ENCODE data around the gene RB1.
"Not testable (repeated sequence)": the region's sequence is repeated elsewhere in the genome, so short reads cannot be mapped to it uniquely, and the experiment has no call there.

RB1 gene

DNA sequence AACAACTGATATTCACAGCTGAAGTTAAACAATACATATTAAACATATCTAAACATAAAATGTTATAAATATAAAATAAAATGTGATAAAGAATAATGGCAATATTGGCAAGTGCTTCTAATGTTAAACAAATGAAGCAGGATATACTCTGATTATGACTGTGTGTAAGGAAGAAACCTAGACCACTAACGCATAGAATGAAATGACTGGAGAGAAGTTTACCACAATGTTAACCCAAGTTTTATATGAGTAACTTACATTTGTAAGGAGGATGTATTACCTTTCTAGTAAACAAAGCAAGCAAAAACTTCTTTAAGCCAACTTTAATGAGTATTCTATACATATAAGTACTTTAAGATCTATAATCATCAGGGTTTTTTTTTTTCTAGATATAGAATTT lies 43.0 kb downstream of the RB1 start:
- DNase-seq, result no peak

DNA sequence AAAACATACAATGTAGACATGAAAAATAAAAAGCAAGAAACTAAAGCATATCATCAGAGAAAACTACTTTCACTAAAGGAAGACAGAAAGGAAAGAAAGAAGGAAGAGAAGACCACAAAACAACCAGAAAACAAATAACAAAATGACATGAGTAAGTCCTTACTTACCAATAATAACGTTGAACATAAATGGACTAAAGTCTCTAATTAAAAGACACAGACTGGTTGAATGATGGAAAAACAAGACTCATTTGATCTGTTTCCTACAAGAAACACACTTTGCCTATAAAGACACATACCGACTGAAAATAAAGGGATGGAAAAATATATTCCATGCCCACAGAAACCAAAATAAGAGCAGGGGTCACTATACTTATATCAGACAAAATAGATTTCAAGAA lies 46.0 kb downstream of the RB1 start:
- DNase-seq, result no peak

DNA sequence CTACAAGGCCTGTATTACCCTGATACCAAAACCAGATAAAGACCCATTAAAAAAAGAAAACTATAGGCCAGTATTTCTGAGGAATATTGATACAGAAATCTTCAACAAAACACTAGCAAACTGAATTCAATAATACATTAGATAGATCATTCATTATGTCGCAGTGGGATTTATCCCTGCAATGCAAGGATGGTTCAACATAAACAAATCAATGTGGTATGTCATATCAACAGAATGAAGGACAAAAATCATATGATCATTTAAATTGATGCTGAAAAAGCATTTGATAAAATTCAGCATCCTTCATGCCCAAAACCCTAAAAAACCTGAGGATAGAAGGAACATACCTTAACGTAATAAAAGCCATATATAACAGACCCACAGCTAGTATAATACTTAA lies 50.0 kb downstream of the RB1 start:
- DNase-seq, result no peak

DNA sequence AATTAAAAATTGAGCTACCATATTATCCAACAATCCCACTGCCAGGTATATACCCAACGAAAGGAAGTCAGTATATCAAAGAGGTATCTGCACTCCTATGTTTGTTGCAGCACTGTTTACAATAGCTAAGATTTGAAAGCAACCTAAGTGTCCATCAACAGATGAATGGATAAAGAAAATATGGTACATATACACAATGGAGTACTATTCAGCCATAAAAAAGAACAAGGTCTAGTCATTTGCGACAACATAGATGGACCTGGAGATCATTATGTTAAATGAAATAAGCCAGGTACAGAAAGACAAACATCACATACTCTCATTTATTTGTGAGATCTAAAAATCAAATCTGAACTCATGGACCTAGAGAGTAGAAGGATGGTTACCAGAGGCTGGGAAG lies 52.0 kb downstream of the RB1 start:
- not testable (repeated sequence) for DNase-seq

DNA sequence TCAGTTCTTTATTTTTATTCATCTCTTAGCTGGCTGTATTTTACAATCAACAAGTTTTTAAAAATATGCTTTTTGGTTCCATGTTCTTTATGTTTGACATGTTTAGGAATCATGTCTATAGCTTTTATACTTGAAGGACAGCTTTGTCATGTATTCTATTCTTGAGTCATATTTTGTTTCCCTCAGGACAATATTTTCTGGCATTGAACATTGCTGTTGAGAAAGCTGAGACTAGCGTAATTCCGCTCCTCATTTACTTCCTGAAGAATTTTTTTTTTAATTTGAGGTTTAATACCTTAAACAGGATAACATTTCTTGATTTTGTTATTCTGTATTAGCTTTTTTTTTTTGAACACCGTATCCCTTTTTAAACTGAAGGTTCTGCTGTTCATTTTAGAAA lies 53.2 kb downstream of the RB1 start:
- DNase-seq, result no peak

DNA sequence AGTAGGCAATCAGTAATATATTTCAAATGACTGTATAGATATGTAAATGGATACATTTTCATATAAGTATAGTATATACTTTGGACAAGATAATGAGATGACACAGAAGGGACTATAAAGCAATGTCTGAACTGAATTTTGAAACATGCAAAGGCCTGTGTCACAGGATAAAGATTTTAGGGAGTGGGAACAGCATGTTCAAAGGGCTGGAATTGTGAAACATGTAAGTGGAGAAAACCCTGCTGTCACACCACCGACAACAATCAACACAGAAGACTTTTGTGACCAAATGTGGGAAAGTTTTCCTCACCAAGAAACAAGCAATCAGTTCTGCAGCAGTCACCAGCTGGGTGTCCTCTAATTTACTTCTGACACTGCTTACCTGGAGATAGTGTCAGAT lies 66.4 kb downstream of the RB1 start:
- no peak for DNase-seq

DNA sequence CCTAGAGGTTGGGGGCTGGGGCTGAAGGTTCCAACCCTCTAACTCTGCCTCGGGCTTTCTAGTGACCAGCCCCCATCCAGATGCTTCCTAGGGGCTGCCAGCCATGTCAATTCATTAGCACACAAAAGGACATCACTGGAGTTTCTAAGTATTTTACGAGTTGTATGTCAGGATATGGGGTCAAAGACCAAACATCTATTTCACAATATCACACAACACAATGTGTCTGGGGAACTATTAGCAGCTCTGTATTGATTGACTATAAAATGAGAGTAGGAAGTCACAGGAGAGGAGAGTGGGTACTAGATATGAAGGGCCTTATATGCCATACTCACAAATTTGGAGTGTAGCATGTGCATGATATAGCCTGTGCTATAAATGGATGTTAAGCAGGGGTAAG lies 67.3 kb downstream of the RB1 start:
- DNase-seq, result no peak

DNA sequence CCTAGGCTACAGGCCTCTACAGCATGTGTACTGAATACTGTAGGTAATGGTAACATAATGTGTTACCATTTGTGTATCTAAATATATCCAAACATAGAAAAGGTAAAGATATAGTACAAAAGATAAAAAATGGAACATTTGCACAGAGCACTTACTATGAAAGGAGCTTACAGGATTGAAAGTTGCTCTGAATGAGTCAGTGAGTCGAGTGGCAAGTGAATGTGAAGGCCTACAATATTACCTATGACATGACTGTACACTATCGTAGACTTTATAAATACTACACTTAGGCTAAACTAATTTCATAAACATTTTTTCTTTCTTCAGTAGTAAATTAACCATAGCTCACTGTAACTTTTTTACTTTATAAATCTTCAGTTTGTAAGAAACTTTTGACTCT lies 74.3 kb downstream of the RB1 start:
- no peak for DNase-seq

DNA sequence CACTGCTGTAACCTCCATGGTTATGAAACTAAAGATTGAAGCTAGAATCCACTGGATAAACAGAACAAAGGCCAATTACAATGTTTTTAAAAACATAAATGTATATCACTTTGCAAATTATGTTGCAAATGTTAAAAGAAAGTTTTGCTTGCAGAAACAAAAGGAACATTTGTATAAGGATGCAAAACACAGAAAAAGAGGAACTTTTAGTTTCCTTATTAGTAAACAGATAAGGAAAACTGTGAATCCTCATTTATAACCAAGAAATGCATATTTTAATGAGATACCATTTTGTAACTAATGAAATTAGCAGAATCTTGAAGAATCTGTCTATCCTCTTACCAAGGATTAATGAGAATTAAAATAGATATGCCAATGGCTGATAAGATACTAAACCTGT lies 77.0 kb downstream of the RB1 start:
- DNase-seq, result no peak

DNA sequence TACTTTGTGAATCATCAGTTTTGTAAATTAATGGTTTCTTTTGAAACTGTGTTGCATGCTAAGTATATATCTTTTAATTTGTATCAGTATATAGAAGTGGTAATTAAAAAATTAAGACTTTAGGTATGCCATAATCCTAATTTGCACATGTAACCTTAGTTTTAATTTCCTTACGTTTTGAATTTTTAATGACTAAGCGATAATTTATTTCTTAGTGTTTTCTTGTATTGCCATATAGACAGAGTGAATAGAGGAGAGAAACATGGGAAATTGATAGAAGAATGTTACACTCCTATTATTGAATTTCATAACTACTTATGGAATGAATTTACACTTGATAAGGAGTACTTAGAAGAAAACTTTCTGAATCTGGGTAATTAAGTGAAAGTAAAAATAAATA lies 79.8 kb downstream of the RB1 start:
- DNase-seq, result no peak

DNA sequence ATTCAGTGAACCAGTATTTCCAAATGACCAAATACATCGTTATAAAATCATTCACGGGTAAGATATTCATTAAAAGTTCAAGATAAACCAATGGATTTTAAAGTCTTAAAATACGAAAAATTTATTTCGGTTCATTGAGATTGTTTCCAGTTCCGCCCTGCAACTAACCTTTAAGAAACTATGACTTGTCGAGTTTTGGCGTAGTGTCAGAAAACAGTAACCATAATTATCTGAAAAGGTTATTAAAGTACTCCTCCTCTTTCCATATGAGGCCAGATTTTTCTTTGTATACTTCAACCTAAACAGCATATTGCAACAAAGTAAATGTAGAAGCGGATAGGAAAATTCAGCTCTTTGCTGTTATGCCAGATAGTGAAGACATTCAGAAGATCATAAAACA lies 83.3 kb downstream of the RB1 start:
- no peak for DNase-seq

DNA sequence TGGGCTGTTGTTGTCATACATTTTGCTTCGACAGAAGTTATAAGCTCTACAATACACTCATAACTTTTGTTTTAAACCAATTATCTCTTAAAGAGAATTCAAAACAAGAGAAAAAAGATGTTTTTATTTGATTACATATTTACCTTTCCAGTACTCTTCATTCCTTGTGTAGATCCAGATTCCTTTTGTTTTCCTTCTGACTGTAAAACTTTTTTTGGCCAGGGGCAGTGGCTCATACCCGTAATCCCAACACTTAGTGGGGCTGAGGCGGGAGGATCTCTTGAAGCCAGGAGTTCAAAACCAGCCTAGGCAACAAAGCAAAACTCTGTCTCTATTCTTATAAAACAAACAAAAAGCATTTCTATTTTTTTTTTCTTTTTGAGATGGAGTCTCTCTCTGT lies 87.7 kb downstream of the RB1 start:
- no peak for DNase-seq

DNA sequence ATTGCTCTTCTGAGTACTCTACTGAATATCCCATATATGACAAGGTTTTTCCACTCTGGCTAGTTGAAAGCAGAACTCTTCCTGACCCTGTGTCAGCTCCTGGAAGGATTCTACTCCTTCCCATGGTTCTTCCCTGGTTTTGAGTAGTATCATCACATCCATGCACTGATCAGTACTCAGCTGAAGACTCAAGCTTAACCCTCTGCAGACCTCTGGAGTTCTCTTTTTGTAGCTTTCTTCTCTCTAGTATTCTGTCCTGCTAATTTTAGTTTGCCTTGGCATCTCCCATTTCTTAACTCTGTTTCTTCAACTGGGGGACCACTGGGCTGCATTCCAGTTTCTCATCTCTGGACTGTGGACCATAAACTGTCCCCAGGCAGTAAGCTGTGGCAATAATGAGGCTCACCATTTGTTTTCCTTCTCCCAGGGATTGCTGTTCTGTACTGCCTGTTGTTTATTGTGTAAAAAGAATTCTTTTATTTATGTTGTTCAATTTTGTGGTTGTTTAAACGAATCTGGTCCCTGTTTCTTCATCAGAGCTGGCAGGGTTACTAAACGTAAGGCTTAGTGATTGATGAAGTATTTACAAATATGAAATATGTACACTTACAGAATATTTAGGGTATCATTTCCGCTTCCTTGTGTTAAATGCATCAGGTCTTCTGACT lies 89.6 kb downstream of the RB1 start:
- no peak for DNase-seq

DNA sequence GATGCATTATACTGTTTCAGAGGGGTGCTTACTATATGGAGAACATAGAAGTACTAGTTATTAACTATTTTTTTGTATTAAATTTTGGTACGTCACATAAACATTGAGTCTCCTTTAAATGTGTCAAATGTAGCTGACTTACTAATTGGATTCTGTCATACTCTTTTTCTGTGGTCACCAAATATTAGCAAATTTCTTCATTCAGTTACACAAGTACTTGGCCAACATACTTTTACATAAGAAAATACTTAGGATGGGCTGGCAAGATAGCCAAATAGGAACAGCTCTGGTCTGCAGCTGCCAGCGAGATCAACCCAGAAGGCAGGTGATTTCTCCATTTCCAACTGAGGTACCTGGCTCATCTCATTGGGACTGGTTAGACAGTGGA lies 90.1 kb downstream of the RB1 start:
- no peak for DNase-seq

DNA sequence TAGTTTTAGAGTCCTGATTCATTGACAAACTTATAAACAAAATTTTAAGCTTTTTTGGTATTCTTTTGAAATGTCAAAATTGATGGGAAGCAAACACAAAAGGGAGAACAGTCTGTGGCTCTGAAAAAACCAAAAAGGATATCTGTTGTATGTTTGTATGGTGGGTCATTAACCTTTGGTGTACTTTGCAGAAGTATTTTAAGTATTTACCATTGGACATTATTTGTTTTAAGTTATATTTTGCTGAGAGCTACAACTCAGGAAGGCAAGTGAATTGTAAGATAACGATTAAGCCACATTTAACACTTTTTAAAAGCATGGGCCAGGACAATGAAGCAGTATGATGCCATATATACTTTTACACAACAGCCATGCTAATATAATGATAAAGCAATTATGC lies 94.2 kb downstream of the RB1 start:
- DNase-seq, result no peak

DNA sequence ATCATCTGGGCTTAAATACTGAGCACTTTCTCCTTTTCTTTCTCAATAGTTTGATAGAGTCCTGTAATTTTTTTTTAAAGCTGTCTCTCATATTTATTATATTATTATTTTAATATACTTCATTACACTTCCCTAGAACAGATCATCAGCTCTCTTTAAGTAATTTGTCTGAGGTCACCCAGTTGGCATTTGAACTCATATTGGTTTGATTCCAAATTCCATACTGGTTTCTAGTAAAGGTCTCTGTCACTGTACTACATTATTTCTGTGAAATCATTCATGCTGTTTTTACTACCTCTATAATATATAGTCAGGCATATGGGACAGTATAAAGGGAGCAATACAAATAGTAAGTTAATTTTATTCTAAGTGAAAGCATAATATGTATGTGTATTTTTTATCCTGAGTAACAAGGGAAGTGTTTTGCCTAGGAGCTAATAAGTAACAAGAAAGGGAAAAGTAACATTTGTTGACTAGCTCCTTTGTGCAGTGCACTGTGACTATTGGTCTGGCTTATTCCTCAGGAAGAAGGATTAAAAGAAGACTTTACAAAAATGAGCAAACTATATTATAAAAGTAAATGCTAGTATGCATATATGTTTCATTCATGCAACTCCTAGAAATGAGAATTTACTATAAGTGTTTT lies 95.0 kb downstream of the RB1 start:
- DNase-seq, result no peak

DNA sequence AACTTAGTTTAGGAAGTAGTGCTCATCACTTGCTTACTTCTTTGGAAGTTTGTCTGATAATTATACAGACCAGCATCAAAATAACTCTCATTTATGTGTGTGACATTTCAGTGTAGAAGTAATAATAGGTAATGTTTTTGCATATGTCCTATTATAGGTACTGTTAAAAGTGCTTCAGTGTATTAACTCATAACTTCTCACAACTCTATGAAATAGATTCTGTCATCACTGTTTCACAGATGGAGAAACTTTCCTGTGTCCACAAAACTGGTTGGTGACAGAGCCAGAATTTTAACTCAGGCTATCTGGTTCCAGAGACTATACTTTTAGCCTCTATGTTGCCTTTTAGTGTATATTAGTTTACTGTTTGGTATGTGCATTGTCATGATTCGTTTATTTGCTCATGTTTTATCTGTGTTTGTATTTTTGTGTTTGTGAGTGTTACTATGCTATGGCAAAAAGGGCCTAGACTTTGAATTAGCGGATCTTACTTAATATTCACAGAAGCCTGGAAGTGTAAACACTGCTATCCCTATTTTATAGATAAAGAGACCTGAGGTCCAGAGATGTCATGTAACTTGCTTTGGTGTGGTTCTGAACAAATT lies 96.6 kb downstream of the RB1 start:
- no peak for DNase-seq

DNA sequence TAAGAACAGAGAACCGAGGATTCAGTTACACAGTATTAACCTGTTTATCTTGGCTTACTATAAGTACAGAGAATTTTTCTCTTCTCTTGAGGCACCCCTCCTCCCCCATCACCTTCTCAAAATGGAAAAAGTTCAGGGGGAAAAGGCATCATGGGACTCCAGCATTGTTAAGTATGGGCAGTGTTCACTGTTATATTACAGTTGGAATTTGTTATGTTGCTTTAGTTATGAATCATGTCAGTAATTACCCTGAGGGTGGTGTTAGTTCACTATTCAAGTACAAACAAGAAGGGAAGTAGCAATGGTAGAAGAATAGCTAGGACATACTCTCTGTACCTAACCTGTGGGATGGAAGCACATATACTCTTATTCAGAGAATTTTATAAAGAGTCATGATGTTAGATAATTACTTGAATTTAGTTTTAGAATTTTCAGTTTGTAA lies 97.3 kb downstream of the RB1 start:
- DNase-seq, result no peak

DNA sequence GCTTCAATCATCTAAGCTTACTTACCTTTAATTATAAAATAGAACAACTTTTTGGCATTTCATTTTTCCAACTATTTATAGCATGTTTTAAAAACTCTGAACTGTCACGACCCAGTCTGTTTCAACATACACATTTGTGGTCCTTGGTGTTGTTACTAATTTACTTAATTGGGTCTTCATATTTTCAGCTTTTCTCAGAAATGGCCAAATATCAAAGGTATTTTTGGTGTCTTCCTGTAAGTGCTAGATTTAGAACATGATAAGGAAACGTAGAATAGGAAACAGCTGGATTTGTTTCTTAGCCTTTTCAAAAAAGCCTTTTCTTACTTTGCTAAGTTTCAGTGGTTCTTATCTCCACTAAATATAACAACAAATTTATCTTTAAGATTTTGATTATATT lies 97.9 kb downstream of the RB1 start:
- no peak for DNase-seq

DNA sequence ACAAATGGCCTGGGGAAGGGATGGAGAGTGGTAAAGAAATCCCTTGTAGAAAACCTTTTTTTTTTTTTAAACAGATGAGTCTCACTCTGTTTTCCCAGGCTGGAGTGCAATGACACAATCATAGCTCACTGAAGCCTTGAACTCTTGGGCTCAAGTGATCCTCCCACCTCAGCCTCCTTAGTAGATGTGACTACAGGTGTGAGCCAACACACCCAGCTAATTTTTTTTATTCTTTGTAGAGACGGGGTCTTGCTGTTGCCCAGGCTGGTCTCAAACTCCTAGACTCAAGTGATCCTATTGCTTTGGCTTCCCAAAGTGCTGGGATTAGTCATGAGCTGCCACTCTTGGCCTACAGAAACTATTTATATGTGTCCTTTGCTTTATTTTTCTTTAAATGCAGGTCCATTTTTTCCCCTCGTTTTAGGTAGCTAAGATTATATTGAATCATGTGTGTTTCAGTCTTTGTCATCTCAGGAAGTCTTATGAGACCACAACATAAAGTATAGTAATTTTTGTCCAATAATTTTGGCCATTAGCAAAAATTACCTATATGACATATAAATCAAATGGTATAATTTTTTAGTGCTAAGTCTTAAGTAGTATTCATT lies 98.9 kb downstream of the RB1 start:
- DNase-seq, result no peak

DNA sequence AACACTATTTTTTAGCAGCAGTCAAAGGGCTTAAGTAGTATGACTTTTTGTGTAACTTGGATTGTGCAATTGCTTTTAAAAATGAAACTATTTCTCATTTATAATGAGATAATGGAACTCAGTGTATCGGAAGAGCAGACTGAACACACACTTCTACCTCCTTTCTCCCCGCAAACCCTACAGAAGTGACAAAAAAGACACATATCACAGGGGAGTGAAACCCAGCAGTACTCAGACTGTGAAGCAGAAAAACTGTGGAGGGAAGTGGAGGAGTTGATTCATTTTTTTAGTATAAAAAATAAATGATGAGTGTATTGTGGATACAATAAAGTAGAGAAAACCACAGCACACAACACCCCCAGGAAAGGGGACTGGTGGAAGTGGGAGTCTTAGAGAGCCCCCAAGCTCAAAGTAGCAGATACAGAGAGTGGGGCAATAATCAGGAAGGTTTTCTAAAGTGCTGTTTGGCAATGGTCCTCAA lies 99.6 kb downstream of the RB1 start:
- no peak for DNase-seq

DNA sequence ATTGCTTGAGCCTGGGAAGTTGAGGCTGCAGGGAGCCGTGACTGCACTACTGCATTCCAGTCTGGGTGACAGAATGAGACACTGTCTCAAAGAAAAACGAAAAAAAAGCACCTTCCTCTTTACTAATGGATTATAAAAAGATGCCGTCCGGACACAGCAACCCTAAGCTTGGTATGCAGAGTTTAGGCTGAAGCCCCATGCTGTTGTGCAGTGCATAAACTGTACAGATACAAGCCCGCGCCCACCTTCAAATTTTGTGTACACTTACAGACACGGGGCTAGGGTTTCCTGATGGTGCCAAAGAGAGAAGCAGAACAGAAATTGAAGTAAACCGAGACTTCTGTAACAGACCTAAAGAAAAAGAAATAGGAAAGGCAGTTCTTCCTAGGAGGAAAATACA lies 100.4 kb downstream of the RB1 start:
- peak in 1 of 56 donors; percentile 11 for DNase-seq

DNA sequence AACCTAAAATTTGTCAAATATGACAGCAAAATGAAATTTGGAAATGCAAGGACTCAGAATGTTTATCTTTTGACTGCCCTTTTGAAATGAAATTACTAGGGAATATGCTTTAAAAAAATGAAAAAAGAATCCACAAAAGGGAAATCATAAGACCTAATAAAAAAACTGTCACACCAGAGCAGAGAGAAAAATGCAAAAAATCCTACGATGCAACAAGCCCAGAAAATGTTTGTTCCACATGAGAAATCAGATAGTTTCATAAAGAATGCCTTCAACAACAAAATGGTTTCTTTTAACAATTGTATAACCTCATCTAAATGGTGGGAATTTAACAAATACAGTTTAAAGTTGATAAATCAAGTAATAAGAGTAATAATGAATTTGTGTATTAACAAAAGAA lies 101.4 kb downstream of the RB1 start:
- no peak for DNase-seq

Measured in amygdala (tissue), 56 donors.